ENCODE results near the gene HIGD2A.

The HIGD2A gene

DNA sequence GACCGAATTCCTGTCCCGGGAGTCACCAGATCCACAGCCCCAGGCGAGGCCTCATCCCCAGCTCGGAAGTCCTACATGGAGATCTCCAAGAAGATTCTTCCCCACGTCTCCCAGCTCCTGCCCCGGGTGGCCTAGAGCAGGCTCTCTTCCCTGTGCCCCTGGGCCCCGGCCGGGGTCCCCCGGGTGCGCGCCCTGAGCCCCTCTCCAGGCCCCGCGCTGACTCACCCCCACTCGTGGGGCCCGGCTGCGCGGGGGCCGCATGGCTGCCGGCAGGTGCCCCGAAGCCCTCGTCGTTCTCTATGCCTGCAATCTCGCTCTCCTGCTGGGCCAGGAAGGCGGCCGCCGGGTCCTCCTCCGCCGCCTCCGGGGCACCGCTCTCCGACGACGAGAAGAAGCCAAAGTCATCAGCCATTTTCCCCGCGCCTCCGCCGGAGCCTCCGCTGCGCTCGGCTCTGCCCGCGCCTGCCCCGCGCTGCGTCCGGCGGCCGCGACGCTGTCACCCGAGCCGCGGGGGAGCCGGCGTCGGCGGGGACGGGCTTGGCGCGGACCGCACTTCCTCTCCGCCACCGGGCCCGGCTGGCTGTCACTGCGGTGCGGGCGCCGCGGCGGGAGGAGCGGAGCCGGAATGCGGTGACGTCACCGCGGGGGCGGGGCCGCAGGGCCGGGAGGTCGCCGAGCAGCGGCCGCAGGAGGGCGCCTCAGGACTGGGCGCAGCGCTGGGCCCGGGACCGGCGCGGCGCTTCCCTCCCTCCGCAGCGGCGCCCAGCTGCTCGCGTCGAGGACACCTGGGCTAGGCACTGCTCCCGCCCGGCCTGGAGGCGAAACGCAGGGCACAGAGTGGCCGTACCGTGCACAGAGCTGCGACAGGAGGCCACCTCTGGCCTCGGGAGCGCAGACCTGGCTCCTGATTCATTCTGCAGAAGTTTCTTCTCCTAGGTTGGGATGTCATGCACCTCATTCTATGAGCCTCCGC lies 27.7 kb downstream of the HIGD2A start, which contains the start of gene CLTB:
Gene CLTB (minus strand): TSS at position 588 of the 973 bp plus-strand sequence. CDS start 176 bp downstream, at position 412.
- DNase-seq (ENCODE audit: low read depth, low spot score): peak; percentile 72

GRCh38 chr5:176416965-176417364 lies 28.4 kb downstream of the HIGD2A start:
- DNase-seq (ENCODE audit: low read depth, low spot score): no peak

- no peak for DNase-seq (ENCODE audit: low read depth, low spot score)
These were observed 29.7 kb downstream of the HIGD2A start for GRCh38 chr5:176418251-176418650.

- DNase-seq (ENCODE audit: low read depth, low spot score): no peak
These were observed 31.5 kb downstream of the HIGD2A start for GRCh38 chr5:176420086-176420485.

- DNase-seq (ENCODE audit: low read depth, low spot score): no peak
These were observed 32.5 kb downstream of the HIGD2A start for GRCh38 chr5:176420972-176421544.

DNA sequence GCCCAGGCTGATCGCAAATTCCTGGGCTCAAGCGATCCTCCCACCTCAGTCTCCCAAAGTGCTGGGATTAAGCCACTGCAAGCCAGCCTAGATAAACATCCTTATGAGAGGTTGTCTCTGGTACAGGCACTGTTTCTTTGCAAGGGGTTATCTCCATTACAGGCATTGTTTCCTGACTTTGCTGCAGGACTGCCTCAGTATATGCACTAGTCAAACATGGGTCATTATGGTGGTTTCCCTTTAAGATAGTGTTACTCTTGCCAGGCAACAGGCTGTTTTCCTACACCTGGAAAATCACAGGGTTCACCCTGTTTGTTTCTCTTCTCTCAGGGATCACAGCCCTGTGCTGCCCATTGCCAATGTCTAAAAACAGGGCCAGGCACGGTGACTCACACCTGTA lies 35.6 kb downstream of the HIGD2A start:
- no peak for DNase-seq (ENCODE audit: low read depth, low spot score)

DNA sequence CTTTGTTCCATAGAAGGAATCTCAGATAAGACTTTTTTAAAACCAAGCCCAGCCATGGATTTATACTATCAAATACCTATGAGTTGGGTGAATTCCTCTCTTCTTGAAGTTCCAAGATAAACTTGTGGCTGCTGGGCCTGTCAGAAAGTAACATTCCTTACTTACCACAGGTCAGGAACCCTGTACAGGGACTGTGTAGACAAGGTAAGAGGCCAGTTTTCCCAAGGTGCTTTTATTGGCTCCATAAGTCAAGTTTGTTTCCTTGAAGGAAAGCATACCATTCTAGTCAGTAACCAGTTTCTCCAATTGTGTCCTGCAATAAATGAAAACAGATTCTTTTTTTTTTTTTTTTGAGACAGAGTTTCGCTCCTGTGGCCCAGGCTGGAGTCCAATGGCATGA lies 36.6 kb downstream of the HIGD2A start:
- no peak for DNase-seq (ENCODE audit: low read depth, low spot score)

- DNase-seq (ENCODE audit: low read depth, low spot score): no peak
These were observed 37.2 kb downstream of the HIGD2A start for GRCh38 chr5:176425791-176426190.

GRCh38 chr5:176426876-176427275 lies 38.3 kb downstream of the HIGD2A start:
- DNase-seq (ENCODE audit: low read depth, low spot score): no peak

GRCh38 chr5:176427971-176428370 lies 39.4 kb downstream of the HIGD2A start:
- DNase-seq (ENCODE audit: low read depth, low spot score): no peak

DNA sequence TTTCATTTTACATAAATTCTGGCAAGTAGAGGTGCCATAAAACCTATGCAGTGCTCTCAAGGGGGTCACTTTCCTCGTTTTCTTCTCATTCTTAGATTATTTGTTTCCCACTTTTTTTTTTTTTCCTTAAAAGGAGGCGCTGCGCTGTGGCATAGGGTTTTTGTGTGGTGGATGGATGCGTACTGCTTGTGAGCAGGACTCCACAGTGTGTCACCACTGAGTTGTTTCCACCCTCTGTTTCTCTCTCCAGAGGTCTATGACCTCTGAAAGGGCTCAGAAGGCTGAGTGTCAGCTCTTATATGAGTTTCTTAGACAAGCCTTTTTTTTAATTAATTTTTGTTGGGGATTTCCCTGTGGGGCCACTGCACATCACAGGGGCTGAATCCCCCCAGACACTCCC lies 41.4 kb downstream of the HIGD2A start:
- no peak for DNase-seq (ENCODE audit: low read depth, low spot score)

GRCh38 chr5:176432707-176433106 lies 44.2 kb downstream of the HIGD2A start:
- no peak for DNase-seq (ENCODE audit: low read depth, low spot score)

DNA sequence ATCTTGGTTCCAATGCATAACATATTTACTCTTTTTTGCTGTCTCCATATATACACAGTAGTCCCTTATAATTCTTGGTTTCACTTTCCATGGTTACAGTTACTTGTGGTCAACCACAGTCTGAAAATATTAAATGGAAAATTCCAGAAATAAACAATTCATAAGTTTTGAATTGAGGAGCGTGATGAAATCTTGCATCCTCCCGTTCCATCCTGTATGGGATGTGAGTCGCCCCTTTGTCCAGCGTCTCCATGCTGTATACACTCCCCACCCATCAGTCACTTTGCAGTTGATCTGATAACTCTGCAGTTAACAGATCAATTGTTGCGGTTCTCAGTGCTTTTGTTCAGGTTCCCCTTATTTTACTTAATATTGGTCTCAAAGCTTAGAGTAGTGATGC lies 48.1 kb downstream of the HIGD2A start:
- DNase-seq (ENCODE audit: low read depth, low spot score): no peak

- DNase-seq (ENCODE audit: low read depth, low spot score): no peak
These were observed 50.6 kb downstream of the HIGD2A start for GRCh38 chr5:176438959-176439757.

All from activated naive CD8-positive, alpha-beta T cell treated with anti-CD3 and anti-CD28 coated beads, Interleukin-2, amount 50 U/mL, for 16 hours (primary cell).